GM21619 (cell line): Measurements from ENCODE around the gene PARP12.
"Not testable (repeated sequence)": the region's sequence is repeated elsewhere in the genome, so short reads cannot be mapped to it uniquely, and the experiment has no call there.

ENCODE experiments used
- ATAC-seq: cut with Tn5 transposase; IDR thresholded peaks from one replicate; pipeline ENCODE4 v1.9.1; 2021; ENCODE audit not compliant: unreplicated experiment

The PARP12 gene, protein sequence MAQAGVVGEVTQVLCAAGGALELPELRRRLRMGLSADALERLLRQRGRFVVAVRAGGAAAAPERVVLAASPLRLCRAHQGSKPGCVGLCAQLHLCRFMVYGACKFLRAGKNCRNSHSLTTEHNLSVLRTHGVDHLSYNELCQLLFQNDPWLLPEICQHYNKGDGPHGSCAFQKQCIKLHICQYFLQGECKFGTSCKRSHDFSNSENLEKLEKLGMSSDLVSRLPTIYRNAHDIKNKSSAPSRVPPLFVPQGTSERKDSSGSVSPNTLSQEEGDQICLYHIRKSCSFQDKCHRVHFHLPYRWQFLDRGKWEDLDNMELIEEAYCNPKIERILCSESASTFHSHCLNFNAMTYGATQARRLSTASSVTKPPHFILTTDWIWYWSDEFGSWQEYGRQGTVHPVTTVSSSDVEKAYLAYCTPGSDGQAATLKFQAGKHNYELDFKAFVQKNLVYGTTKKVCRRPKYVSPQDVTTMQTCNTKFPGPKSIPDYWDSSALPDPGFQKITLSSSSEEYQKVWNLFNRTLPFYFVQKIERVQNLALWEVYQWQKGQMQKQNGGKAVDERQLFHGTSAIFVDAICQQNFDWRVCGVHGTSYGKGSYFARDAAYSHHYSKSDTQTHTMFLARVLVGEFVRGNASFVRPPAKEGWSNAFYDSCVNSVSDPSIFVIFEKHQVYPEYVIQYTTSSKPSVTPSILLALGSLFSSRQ

DNA sequence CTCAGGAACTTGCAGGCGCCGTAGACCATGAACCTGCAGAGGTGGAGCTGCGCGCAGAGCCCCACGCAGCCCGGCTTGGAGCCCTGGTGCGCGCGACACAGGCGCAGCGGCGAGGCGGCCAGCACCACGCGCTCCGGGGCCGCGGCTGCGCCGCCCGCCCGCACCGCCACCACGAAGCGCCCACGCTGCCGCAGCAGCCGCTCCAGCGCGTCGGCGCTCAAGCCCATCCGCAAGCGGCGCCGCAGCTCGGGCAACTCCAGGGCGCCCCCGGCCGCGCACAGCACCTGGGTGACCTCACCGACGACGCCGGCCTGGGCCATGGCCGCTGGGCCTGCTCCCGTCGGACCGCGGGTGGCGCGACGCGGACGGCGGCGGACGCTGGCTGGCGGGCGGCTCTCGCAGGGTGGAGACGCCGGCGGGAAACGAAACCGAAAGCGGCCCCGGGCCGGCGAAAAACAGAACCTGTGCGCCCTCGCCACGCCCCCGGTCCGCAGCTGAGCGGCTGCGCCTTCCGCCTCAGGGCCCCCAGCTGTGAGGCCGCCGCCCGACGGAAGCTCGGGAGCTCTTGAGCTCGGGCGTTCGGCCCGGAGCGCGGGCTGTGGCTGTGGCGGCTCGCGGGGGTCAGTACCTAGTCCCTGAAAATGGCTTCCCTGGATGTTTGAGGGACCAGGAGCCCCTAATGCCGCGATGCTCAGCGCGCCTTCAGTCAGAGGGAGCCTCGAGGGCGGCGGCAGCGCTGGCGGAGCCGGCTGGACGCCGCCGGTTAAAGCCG is at the start of gene PARP12:
PARP12 (minus strand) TSS at position 424 of the 772 bp plus-strand sequence; CDS start at position 320, 104 bp downstream.
- ATAC-seq = peak; percentile 83

DNA sequence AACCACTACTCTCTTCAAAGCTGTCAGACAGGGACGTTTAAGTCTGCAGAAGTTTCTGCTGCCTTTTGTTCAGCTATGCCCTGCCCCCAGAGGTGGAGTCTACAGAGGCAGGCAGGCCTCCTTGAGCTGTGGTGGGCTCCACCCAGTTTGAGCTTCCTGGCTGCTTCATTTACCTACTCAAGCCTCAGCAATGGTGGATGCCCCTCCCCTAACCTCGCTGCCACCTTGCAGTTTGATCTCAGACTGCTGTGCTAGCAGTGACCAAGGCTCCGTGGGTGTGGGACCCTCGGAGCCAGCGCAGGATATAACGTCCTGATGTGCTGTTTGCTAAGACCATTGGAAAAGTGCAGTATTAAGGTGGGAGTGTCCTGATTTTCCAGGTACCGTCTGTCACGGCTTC is 46.0 kb upstream of the PARP12 start:
- not testable (repeated sequence) for ATAC-seq

DNA sequence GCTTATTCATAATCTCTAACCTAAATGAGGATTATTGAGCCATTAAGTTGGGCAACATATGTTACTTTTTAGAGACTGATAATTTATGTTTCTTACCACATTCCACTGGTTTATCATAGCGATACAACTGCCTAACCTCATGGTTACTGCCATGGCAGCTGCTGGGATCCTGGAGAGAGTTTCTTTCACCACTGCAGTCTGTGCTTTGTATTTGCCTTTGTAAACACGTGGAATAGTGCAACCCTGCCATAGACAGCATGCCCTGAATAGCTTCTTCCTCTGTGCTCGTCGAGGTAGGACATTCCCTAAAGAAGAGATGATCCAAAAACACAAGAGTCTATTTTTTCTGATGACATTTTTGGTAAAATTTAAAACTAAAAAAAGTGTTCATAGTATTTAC is 33.7 kb upstream of the PARP12 start:
- no peak for ATAC-seq

DNA sequence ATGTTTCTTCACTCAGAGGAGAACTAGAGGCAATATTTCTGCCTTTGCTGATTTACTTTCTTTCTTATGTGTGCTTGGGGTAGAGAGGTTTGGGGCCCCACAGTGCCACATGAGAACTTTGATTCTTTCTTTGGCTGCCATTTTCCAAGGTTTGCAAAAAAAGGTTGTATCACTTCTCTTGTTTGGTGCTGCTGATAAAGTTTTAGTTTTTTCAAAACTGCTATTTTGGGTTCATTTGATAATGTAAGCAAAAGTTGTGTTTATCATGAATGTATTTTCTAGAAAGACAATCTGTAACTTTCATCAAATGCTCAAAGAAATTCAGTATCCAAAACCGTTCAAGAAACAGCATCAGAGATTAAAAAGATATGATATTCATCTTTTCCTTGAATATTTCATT is 30.6 kb upstream of the PARP12 start:
- no peak for ATAC-seq

DNA sequence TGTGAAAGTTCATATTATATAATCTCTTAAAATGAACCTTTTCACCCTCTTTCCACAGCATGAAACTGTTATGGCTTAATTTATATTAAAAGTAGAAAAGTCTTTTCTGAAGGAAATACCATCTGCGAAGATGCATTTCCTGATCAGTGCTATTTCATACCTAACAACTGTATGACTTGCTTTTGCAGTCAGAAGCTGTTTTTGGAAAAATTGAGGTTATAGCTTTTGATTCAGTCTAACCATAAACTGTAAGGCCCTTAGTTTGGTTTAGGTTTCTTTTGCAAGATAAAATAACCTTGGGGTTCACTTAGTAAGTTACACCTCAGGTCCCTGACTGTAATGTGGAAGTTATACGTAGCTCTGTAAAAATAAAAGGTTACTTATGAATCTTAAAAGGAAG is 22.7 kb upstream of the PARP12 start:
- ATAC-seq = no peak

DNA sequence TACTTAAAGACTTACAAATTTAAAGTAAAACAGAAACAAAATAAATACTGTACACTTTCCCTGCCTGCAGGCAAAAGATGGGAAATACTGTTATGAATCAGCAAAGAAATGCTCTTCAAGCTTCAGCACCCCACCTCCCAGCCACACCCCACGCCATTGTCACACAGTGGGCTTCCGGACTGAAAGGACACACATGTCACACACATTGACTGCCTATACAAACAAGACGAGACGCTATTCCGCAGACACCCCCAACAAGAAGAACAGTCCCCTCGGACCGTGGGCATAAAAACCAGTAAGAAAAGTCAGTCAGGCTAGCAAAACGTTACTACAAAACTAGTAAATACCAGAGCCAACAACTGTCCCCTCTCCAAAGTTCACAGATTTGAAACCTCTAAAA is 22.2 kb upstream of the PARP12 start:
- peak; percentile 98 for ATAC-seq

DNA sequence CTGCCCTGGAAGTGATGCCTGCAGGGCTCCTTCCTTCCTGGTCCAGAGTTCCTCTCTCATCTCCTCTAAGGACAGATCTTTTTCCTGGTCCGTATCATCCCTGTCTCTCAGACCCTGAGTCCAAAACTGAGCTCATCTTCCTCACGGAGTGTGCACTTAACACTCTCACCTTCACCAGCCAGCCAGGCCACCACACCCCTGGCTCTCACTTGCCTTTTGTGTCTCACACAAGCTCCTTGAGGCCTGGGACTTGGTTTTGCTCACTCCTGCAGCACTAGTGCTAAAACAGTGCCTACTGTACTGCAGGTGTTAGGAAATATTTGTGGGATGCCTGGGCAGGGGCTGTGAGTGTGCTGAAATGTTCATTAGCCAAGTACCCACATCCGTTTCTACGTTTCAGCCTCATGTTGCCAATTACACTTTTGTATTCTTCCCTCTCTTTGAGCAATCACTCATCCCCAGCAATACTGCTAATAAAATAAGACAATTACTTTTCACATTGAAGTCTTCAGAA is 21.4 kb upstream of the PARP12 start:
- ATAC-seq = no peak

DNA sequence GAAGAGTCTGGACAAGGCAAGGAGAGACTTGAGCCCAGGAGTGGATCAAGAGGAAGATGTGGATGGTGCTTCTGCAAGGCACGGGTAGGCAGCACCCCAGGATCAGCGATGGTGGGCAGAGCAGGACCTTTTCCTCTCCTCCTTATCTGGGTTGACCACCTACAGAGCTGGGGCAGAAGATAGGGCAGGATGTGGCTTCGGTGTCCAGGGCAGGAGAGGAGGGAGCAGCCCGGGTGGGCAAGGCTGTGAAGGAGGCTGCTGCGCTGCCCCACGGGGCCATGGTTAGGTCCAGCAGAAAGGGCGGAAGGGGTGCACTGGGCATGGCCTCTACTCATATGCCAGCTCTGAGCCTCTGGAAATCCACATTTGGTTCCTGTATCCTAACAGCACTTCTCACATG is 20.0 kb upstream of the PARP12 start:
- no peak for ATAC-seq

DNA sequence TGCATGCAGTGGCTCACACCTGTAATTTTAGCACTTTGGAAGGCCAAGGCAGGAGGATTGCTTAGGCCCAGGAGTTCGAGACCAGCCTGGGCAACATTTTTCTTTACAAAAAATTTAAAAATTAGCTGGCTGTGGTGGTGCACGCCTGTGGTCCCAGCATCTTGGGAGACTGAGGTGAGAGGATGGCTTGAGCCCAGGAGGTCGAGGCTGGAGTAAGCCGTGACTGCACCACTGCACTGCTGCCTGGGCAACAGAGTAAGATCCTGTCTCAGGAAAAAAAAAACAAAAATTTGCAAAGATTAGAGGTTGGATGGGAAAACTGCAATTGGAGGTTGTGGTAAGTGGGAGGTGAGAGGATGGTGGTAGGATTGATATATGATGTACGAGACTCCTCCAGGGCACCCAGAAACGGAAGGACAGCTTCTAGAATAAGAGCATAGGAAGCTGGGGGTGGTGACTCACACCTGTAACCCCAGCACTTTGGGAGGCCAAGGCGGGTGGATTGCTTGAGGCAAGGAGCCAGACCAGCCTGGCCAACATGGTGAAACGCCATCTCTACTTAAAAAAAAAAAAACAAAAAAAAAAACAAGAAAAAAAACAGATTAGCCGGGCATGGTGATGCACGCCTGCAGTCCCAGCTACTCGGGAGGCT is 19.1 kb upstream of the PARP12 start:
- ATAC-seq = no peak

DNA sequence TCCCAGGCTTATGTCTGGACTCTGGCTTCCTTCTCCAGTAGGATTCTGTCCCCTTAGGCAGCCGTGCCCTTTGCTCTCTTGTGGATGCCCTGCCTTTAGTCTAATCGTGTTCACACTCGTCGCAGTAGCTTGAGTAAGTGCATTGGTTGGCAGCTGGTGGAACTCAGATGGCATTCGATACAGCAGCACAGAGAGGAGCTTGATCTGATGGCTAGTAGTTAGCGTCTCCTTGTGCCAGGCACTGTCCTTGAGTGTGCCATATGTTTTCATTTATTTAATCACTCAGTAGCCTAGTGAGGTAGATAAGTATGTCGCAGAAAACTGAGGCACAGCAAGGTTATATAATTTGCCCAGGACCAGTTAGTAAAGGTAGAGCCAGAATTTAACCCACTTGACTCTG is 18.2 kb upstream of the PARP12 start:
- no peak for ATAC-seq

DNA sequence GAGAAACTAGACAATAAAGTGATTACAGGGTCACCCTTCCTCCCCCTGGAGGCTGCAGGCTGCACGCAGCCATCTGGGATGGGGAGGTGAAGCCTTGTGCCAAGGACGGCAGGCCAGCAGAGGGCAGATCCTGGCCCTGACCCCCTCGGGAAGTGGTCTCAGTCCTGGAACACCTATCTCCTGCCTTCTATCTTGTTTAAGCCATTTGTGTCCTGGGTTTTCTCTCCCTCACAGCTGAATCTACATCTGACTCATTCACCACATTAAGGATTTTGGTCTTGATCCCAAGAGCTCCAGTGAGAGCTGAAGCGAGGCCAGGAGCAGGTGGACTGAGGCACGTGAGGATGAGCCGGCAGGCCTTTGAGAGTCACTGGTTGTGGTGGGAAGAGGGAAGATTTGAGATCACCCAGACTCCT is 16.4 kb upstream of the PARP12 start:
- no peak for ATAC-seq

DNA sequence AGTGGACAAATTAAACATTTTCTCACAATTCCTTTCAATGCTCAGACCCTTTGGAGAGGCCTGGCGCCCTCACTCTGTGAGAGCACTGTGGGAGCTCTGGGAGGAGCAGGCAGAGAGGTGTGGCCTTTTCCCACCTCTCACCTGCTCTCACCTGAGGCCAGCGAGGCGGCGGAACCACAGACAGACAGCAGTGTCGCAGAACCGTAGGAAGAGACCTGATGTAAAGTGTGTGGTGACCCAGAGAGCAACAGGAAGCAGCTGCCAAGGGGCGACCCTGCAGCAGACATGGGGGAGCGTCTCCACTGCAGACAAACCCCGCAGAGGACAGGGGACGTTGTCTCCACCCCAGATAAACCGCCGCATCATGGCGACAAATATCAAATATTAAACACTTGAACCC is 15.6 kb upstream of the PARP12 start:
- no peak for ATAC-seq

DNA sequence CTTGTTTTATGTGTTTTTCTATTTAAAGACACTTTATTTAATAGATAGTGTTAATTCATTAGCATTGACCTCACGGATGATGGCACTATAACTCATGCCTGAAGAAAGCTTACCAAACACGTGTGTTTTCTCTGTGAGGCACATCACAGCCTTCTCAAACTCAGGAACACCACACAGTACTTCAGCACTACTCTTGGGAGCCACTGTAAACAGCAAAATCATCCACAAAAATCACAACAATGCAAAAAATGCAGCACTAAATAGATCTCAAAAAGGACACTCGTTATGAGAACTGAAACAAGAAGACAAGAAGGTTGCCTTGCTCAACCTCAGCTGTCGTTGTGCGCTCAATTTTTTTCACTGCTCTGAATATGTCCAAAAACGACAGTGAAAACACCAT is 12.0 kb upstream of the PARP12 start:
- ATAC-seq = no peak

DNA sequence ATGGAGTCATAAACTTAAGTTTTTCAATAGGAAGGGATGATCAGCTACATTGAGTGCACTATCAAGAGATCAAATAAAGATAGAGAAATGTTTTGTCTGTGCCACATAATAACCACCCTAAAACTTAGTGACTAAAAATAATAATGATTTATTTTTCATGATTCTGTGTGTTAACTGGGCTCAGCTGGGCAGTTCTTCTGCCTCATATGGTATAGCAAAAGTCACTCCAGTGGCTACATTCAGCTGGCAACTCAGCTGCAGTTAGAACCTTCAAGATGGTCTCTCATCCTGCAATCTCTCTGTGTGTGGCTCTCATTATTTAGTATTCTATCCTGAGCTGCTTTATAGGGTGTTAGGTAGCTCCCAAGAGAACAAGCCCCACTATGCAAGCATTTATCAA is 7.8 kb upstream of the PARP12 start:
- ATAC-seq = no peak

DNA sequence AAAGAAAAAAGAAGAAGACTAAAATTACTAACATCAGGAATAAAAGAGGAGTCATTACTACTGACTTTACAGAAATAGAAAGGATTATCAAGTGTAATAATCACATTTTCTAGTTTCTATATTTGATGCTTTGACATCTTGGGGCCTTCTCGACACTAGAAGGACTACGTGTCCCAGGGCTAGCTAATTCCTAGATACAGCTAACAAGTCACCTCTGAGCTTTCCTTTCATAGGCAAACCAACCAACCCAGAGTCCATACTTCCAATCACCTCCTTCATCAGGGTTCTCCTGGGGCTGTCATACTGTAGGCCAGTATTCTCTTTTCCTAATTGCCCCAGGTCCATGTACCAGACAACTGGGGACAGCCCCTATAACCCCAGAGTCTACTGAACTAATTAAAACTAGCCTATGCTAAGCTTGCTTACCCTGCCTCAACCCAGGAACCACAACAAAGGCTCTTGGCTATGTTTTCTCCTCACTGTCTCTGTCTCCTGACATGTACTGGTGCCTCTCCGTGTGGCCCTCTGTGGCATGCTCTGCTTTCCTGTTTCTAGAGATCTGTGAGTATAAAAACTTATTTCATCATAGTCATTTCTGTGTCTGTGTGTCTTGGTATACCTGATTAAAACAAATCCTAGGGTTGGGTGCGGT is 6.7 kb upstream of the PARP12 start:
- ATAC-seq = no peak

DNA sequence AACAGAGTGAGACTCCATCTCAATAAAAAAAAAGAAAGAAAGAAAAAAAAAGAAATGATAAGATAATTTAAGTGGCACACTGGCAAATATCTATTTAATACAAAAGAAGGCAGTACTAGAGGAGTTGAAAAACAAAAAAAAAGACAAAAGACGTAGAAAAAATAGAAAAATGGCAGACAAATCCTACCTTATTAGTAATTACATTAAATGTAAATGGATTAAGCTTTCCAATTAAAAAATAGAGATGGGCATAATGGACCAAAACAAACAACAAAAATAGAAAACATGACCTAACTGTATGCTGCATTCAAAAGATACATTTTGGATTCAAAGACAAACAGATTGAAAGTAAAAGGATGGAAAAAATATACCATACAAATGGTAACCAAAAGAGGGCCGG is 5.3 kb upstream of the PARP12 start:
- ATAC-seq = no peak

DNA sequence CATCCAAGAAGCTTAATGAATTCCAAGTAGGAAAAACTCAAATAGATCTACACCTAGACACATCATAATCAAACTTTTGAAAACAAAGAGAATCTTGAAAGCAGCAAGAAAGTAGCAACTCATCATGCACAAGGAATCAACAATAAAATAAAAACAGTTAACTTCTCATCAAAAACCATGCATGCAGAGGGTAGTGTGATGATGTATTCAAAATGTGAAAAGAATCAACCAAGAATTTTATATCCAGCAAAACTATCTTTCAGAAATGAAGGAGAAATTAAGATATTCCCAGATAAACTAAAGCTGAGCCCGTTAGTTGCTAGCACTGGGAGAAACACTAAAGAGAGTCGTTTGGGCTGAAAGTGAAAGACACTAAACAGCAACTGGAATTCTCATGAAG is 4.3 kb upstream of the PARP12 start:
- ATAC-seq = no peak

DNA sequence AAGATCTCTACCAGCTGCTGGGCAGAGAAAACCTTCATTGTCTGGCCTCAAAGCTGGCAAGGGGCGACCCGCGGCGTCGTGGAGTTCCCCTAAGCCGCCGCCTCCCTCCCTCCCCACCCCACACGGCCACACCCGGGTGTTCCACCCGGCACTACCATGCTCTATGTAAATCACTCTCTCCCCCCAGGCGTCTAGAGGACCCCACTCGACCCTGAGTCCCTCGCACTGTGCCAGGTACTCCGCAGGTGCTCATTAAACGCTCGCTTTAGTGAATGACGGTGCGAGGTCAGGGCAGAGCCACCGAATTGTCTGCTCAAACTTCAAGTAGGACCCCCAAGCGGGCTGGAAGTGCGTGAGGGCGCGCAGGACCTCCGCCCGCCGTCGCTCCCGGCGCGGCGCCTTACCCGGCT is 628 bp downstream of the PARP12 start:
- ATAC-seq = peak; percentile 23

DNA sequence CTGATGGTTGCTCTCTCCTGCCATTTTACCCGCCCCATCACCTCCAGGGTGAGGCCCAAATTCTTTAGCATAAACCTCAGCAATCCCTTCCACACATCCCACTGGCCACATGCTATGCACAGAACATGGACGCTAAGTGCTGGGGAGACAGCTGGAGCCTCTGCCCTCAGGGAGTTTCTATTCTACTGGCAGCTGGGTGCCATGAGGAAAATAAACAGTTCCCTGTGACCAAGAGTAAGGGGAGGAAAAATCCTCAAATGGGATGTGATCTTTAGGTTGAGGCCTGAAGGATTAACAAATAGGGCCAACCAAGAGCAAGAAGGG is 1.2 kb downstream of the PARP12 start:
- ATAC-seq = no peak

DNA sequence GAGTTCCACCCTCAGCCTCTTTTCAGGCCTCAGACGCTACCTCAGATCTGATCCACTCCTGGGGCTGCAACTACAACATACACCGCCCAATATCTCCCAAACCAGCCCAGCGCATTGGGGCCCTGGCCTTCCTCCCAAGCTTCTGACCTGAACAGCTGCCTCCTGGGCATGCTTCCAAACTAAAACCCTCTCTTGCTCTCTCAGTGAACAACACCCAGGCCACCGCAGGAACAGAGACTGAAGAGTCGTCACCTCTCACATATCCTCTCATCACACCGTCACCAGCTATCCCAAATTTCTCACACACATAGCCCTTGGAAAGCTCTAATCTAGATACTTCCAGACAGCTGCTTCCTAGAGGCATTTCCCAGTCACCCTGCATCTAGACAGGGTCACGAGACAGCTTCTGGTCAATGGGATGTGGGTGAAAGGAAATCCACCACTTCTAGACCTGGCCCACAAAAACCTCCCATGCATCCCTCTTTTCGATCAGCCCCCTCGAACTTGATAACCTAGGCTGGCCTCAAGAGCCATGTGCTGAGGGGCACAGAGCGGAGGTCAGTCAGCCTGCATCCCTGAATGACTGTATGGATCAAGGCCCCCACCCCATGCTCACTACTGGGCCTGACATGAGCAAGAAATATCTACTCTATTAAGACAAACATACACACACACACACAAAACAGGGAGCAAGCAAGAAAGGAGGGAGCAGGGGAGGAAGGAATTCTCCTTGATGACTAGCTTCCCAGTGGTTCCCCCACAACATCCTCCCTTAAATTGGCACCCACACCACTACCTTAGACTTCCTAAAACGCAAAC is 1.8 kb downstream of the PARP12 start:
- ATAC-seq = no peak
